Activated CD8-positive, alpha-beta memory T cell treated with anti-CD3 and anti-CD28 coated beads, Interleukin-2, amount 50 U/mL, for 1 hour (primary cell): ENCODE results near the gene ABCA6.
"Not testable (repeated sequence)": the region's sequence is repeated elsewhere in the genome, so short reads cannot be mapped to it uniquely, and the experiment has no call there.

Experiments used
- DNase-seq: peaks from one replicate; pipeline ENCODE4 v3.0.0-alpha.2; 2020; ENCODE audit errors: extremely low read depth

The ABCA6 gene

GRCh38 chr17:69141431-69142174 is at the start of gene ABCA6:
ABCA6 (minus strand) TSS chr17:69141895; CDS start chr17:69140703, 1,192 bp downstream.
- no peak for DNase-seq

- no peak for DNase-seq
Measured at GRCh38 chr17:69188796-69189195, 47.1 kb upstream of the ABCA6 start.

GRCh38 chr17:69188064-69188463 is 46.4 kb upstream of the ABCA6 start:
- DNase-seq: no peak

- DNase-seq: no peak
Measured at GRCh38 chr17:69187294-69187693, 45.6 kb upstream of the ABCA6 start.

GRCh38 chr17:69179227-69179952 is 37.7 kb upstream of the ABCA6 start:
- DNase-seq: no peak

GRCh38 chr17:69176457-69176795 is 34.7 kb upstream of the ABCA6 start:
- no peak for DNase-seq

GRCh38 chr17:69175625-69176456 is 34.1 kb upstream of the ABCA6 start:
- DNase-seq: no peak

GRCh38 chr17:69175262-69175624 is 33.5 kb upstream of the ABCA6 start:
- DNase-seq: no peak

- no peak for DNase-seq
Measured at GRCh38 chr17:69173118-69173517, 31.4 kb upstream of the ABCA6 start.

GRCh38 chr17:69170377-69170776 is 28.7 kb upstream of the ABCA6 start:
- no peak for DNase-seq

- DNase-seq: not testable (repeated sequence)
Measured at GRCh38 chr17:69168642-69169041, 26.9 kb upstream of the ABCA6 start.

GRCh38 chr17:69166957-69167356 is 25.3 kb upstream of the ABCA6 start:
- DNase-seq: no peak

- no peak for DNase-seq
Measured at GRCh38 chr17:69164206-69164605, 22.5 kb upstream of the ABCA6 start.

- DNase-seq: no peak
Measured at GRCh38 chr17:69159418-69159817, 17.7 kb upstream of the ABCA6 start.

- DNase-seq: no peak
Measured at GRCh38 chr17:69154267-69154666, 12.6 kb upstream of the ABCA6 start.

GRCh38 chr17:69150333-69150732 is 8.6 kb upstream of the ABCA6 start:
- no peak for DNase-seq

GRCh38 chr17:69147460-69147859 is 5.8 kb upstream of the ABCA6 start:
- DNase-seq: no peak

- DNase-seq: no peak
Measured at GRCh38 chr17:69144331-69145255, 2.9 kb upstream of the ABCA6 start.

- no peak for DNase-seq
Measured at GRCh38 chr17:69143683-69144231, 2.1 kb upstream of the ABCA6 start.

GRCh38 chr17:69143151-69143550 is 1.5 kb upstream of the ABCA6 start:
- DNase-seq: no peak

- no peak for DNase-seq
Measured at GRCh38 chr17:69142175-69142802, 594 bp upstream of the ABCA6 start.
